ENCODE results near the gene SEC24C. TPM values are rescaled to one million over a fixed set of nuclear protein-coding genes. Genes with fewer than 3 reads are reported as not detected.

The SEC24C gene
- total and polyA plus RNA-seq, 2 of the 4 experiments (the other 2 are of a cell fraction): 74.2 to 88.9 TPM

DNA sequence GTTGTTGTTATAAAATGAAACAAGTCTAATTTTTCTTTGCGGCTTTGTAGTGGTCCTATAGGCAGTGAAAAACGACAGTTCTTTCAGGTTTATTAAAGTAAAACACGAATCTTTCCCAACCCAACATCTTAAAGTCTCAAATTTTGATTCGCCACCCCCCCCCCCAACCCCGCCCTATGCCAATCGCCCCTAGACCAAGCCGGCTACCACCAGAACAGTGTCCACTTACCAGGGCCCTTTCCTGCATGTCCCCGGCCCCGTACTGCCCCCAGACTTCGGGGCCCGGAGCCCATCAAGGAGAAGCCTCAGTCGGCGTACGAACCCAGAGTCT is 37.3 kb downstream of the SEC24C start:
- no peak overlapping the region for H2BK120ac ChIP-seq (ENCODE audit: low read depth, low read length)
- H3K56ac ChIP-seq (ENCODE audit: extremely low read depth, insufficient read depth, low read length): peak overlapping the region; percentile 88
- peak overlapping the region; percentile 95 for H3K4me2 ChIP-seq (ENCODE audit: low read depth, low read length)
- H4K5ac ChIP-seq (ENCODE audit: low read depth, low read length): no peak overlapping the region; the same call in 1 of the 2 replicates
- H3K9me3 ChIP-seq (ENCODE audit: control insufficient read depth, insufficient read depth, low read length): no peaks in the 10 kb centered on the region
- peak overlapping the region; percentile 97 for H2AFZ ChIP-seq (replicated peaks; ENCODE audit: low read length, poor library complexity)
- intact Hi-C loops (cut with micrococcal nuclease) (loop anchor here (2.0 kb wide), 1 partner anchor 37 kb away; the partner anchor contains the start of gene SEC24C), in situ Hi-C loops (cut with MboI; ENCODE audit: low sequenced_read_pairs) (no loop called here), dilution Hi-C loops (cut with HindIII; ENCODE audit: low sequenced_read_pairs, unreplicated experiment) (no loop called here)
- H3K9me1 ChIP-seq (ENCODE audit: insufficient read depth, low read length): no peaks in the 10 kb centered on the region
- peak overlapping the region; percentile 67 for H3K23ac ChIP-seq (ENCODE audit: low read depth, low read length)
- no peak overlapping the region for H2BK15ac ChIP-seq (ENCODE audit: low read depth, low read length)
- BruUV-seq (replicated peaks): no TSS peak
- ChIA-PET POLR2A (ENCODE audit: unreplicated experiment) (interaction anchor here (0.7 kb wide), 1 partner anchor 37 kb away, joined by 4 read pairs; no protein-coding TSS in a partner anchor), CTCF (interaction anchor here (1.0 kb wide), 1 partner anchor 109 kb away, joined by 3 read pairs; no protein-coding TSS in a partner anchor)
- H2BK20ac ChIP-seq (ENCODE audit: low read depth, low read length): no peak overlapping the region
- peak overlapping the region; percentile 86 for H3K14ac ChIP-seq (replicated peaks; ENCODE audit: low read depth, low read length)
- H3K79me1 ChIP-seq (ENCODE audit: low read depth in 1 of 2, low read length in 2 of 2): peaks cover 16 to 52% of the 10 kb centered on the region in 2 experiments
- peak overlapping the region; percentile 87 for H3K4ac ChIP-seq (ENCODE audit: low read depth, low read length)
- peaks cover 3% of the 10 kb centered on the region; the same call in 1 of the 2 replicates for H3K4me1 ChIP-seq (ENCODE audit: control insufficient read depth, insufficient read depth, low read length)
- DNase-seq (no peak), ATAC-seq (ENCODE audit: low read depth) (peak; percentile 6)
- peak overlapping the region; percentile 87 for H3K9ac ChIP-seq (ENCODE audit: low read depth, low read length)
- H3K18ac ChIP-seq (ENCODE audit: low read depth, low read length): no peak overlapping the region
- H3K27ac ChIP-seq (ENCODE audit: insufficient read depth, low read length): peak overlapping the region; percentile 82
- 0% methylated on average over 7 of the region's 14 CpGs; no CpG with 5 or more reads in 1 of the 2 experiments for WGBS, 2 experiments (ENCODE audit: extremely low coverage in 2 of 2, insufficient read length in 1 of 2)
- peak overlapping the region; percentile 53 for H2BK5ac ChIP-seq (ENCODE audit: low read depth, low read length, poor library complexity, severe bottlenecking)
- peak overlapping the region; percentile 63; the same call in 1 of the 2 replicates for H2AK5ac ChIP-seq (ENCODE audit: low read depth, low read length)
- H3K4me3 ChIP-seq (ENCODE audit: insufficient read depth, low read depth, low read length): peak overlapping the region; percentile 92
- peak overlapping the region; percentile 86 for H2AK9ac ChIP-seq (replicated peaks; ENCODE audit: low read depth, low read length, poor library complexity)
- TF ChIP-seq SMC3 (IDR thresholded peaks at IDR 0.05; ENCODE audit: low read depth, low read length) (no peak), POLR2A (IDR thresholded peaks at IDR 0.05; ENCODE audit: low read depth, low read length) (no peak), NFE2L2 (IDR thresholded peaks at IDR 0.05; ENCODE audit: low read depth, low read length) (no peak), CTCF (conservative IDR thresholded peaks at IDR 0.05; ENCODE audit: low read depth, low read length) (no peak), CEBPB (IDR thresholded peaks at IDR 0.05; ENCODE audit: low read depth, low read length) (no peak), CHD1 (IDR thresholded peaks at IDR 0.05; ENCODE audit: low read depth, low read length) (no peak), MXI1 (IDR thresholded peaks at IDR 0.05; ENCODE audit: borderline replicate concordance, low read depth, low read length) (no peak), RCOR1 (IDR thresholded peaks at IDR 0.05; ENCODE audit: insufficient replicate concordance, low read length) (no peak), ELK1 (IDR thresholded peaks at IDR 0.05; ENCODE audit: borderline replicate concordance, low read depth, low read length) (no peak), FOS (IDR thresholded peaks at IDR 0.05; ENCODE audit: low read depth, low read length) (no peak), MAZ (IDR thresholded peaks at IDR 0.05; ENCODE audit: borderline replicate concordance, low read depth, low read length) (no peak), RFX5 (IDR thresholded peaks at IDR 0.05; ENCODE audit: low read depth, low read length) (no peak), BHLHE40 (IDR thresholded peaks at IDR 0.05; ENCODE audit: low read depth, low read length) (no peak)
- TF ChIP-seq, protein P1, sequence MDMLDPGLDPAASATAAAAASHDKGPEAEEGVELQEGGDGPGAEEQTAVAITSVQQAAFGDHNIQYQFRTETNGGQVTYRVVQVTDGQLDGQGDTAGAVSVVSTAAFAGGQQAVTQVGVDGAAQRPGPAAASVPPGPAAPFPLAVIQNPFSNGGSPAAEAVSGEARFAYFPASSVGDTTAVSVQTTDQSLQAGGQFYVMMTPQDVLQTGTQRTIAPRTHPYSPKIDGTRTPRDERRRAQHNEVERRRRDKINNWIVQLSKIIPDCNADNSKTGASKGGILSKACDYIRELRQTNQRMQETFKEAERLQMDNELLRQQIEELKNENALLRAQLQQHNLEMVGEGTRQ (IDR thresholded peaks at IDR 0.05; ENCODE audit: low read depth, low read length): no peak
- H3K36me3 ChIP-seq (ENCODE audit: control insufficient read depth, insufficient read depth, low read length): peaks cover 7% of the 10 kb centered on the region
- H4K20me1 ChIP-seq (ENCODE audit: insufficient read depth, low read length): peaks cover 8% of the 10 kb centered on the region
- peak overlapping the region; percentile 1 to 91 for H4K8ac ChIP-seq (ENCODE audit: low read depth in 2 of 2, low read length in 2 of 2)
- H3K27me3 ChIP-seq (ENCODE audit: control insufficient read depth, insufficient read depth, low read length): no peaks in the 10 kb centered on the region
- H4K91ac ChIP-seq (ENCODE audit: insufficient read depth, low read depth, low read length): no peak overlapping the region; the same call in 1 of the 2 replicates

Measured in IMR-90 (cell line).